Thyroid gland (tissue), 4 donors: Measurements from ENCODE around the gene MAMLD1. TPM values are rescaled to one million over a fixed set of nuclear protein-coding genes. Genes with fewer than 3 reads are reported as not detected.

Source experiments
- DNase-seq, 2 donors: peaks; one replicate each; pipeline ENCODE4 v3.0.0-alpha.2; 2019
- H3K27ac ChIP-seq, 3 donors: fragments of 200-600 bp; sonication (generic); 1 replicate in 2 of 3; 2 replicates in 1 of 3; pipeline ENCODE4 v1.5.1; 2016 to 2019; ENCODE audit warnings: mild to moderate bottlenecking in 1 of 3, moderate library complexity in 1 of 3
- H3K27me3 ChIP-seq: fragments of 200-600 bp; sonication (generic); one replicate; pipeline ENCODE4 v1.5.1; 2019
- H3K36me3 ChIP-seq, 2 donors: fragments of 200-600 bp; sonication (generic); one replicate each; pipeline ENCODE4 v1.5.1; 2016 to 2019
- H3K4me1 ChIP-seq, 2 donors: fragments of 200-600 bp; sonication (generic); one replicate each; pipeline ENCODE4 v1.5.1; 2017 to 2019
- H3K4me3 ChIP-seq, 3 donors: fragments of 200-600 bp; sonication (generic); replicated peaks in 1 of 3; 1 replicate in 2 of 3; 2 replicates in 1 of 3; pipeline ENCODE4 v1.5.1; 2016; ENCODE audit warnings: mild to moderate bottlenecking in 1 of 3
- H3K9me3 ChIP-seq: fragments of 200-600 bp; sonication (generic); one replicate; pipeline ENCODE4 v1.5.1; 2017
- POLR2A ChIP-seq, 2 donors: fragments of 450-650 bp; IDR thresholded peaks; one replicate each; pipeline ENCODE4 v1.6.1; 2017; ENCODE audit warnings: antibody characterized with exemption in 2 of 2, mild to moderate bottlenecking in 2 of 2, moderate library complexity in 1 of 2
- WGBS, 2 donors: methylation state at CpG; one replicate each; pipeline ENCODE4 v1.1.5; 2017; 5-methylcytosine and 5-hydroxymethylcytosine counted together
- intact Hi-C: fragments of 100-400 bp; cut with DNase I; formaldehyde crosslinking; loops from one replicate; pipeline ENCODE4 v1.15.1; 2023
- total RNA-seq, 4 donors: library from RNA; depleted of rRNA; stranded (reverse); fragments of >200 nt; gene quantifications; one replicate each; pipeline ENCODE4 v1.2.3, GENCODE V29; 2016
- TF ChIP-seq, protein P1 (sequence below), 6 experiments: fragments of 200-600 bp in 3 of 6; fragments of 450-650 bp in 3 of 6; sonication (generic) in 3 of 6; IDR thresholded peaks; one replicate each; pipeline ENCODE4 v1.5.1; 2016 to 2019; ENCODE audit warnings: antibody characterized with exemption in 6 of 6, mild to moderate bottlenecking in 2 of 6, inconsistent platforms in 1 of 6, moderate library complexity in 1 of 6

The MAMLD1 gene
- total RNA-seq, 4 donors from 2014 or later, result 1.3 to 2.2 (median 1.8) TPM

DNA sequence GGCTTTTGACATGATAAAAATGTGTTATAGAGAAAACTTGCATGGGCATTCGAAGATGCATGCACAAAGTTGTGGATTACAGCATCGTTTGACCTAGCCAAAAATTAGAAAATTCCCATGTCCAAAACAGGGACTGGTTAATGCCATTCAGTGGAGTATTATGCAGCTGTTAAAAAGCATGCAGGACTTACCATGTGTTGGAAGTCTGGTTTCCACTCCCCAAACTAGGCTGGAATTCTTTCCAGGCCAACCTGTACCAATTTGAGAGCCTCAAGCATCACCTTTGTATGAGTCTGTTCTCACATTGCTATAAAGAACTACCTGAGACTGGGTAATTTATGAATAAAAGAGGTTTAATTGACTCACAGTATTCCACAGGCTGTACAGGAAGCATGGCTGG lies 159.4 kb downstream of the MAMLD1 start:
- Histone ChIP-seq H3K27me3 (no peaks in the 10 kb centered on the region), H3K9me3 (no peaks in the 10 kb centered on the region), H3K27ac (no peak overlapping the region), H3K4me1 (no peaks in the 10 kb centered on the region), H3K36me3 (no peaks in the 10 kb centered on the region), H3K4me3 (no peak overlapping the region)
- TF ChIP-seq, protein P1, sequence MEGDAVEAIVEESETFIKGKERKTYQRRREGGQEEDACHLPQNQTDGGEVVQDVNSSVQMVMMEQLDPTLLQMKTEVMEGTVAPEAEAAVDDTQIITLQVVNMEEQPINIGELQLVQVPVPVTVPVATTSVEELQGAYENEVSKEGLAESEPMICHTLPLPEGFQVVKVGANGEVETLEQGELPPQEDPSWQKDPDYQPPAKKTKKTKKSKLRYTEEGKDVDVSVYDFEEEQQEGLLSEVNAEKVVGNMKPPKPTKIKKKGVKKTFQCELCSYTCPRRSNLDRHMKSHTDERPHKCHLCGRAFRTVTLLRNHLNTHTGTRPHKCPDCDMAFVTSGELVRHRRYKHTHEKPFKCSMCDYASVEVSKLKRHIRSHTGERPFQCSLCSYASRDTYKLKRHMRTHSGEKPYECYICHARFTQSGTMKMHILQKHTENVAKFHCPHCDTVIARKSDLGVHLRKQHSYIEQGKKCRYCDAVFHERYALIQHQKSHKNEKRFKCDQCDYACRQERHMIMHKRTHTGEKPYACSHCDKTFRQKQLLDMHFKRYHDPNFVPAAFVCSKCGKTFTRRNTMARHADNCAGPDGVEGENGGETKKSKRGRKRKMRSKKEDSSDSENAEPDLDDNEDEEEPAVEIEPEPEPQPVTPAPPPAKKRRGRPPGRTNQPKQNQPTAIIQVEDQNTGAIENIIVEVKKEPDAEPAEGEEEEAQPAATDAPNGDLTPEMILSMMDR (IDR thresholded peaks at IDR 0.05), result no peak
- TF ChIP-seq POLR2A (IDR thresholded peaks at IDR 0.05), result no peak
- DNase-seq, result no peak
- 93% methylated on average over 2 of the region's 2 CpGs for WGBS, 2 donors
- intact Hi-C loops, result no loop called here

DNA sequence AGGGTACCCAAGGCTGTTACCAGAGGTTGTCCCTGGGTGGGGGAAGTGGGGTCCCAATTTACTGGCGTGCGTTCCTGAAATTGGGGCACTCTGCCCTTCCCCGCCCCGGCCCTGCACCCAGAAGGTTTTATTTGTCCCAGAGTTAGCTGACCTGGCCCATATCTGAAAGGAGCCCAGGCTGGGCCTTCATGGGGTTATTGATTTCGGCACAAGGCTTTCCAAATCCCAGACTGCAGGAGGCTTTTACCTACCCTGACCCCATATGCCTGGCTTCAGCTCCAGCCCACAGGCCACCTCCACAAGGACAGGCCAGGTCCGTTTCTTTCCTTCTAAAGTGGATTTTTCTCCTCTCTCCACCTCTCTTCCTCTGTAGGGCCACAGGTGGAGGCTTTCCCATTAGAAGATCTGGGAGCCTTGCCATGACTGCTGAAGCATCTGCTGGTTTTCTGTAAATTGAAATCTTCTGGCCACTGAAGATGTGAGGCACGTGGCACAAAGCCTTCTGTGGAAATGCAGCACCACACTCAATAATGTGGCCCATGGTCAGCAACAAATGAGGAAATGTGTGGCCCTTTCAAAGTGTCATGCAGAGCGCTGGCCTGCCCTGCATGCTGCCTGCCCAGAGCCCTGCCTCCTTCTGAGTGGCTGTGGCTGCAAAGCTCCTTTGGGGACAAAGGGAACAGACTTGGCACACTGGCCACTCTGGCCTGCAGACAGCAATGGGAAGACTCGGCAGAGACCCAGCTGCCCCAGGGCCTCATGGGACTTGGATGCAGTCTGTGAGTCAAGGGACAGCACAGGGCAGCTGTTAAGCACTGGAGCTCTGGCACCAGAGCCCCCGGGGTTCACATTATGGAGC lies 162.2 kb downstream of the MAMLD1 start:
- H3K4me1 ChIP-seq, result no peaks in the 10 kb centered on the region
- DNase-seq, result peak in 1 of 2 donors; percentile 65

DNA sequence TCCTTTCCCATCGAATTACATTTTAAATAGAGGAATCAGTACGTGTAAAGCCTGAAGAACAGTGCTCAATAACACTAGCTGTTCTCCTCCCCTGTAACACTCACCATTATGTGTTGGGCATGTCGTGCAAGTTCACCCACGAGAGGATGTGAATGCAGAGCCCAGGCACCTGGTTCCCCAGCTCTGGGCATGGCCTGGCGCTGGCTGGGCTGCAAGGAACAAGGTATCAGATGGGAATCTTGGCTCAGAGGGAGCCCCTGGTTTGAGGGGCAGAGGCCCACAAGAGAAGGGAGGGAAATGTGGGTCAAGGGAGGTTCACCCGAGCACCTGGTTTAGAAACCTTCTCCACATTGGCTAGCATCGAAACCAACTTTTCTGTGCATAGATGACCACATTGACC lies 163.6 kb downstream of the MAMLD1 start:
- no peaks in the 10 kb centered on the region for H3K9me3 ChIP-seq
- no peaks in the 10 kb centered on the region for H3K27me3 ChIP-seq
- 80 to 96% methylated on average over 7 of the region's 7 CpGs for WGBS, 2 donors
- DNase-seq, result no peak
- peaks cover 0 to 5% of the 10 kb centered on the region in 2 donors for H3K4me1 ChIP-seq
- no peak for TF ChIP-seq POLR2A (IDR thresholded peaks at IDR 0.05)
- TF ChIP-seq, protein P1 (IDR thresholded peaks at IDR 0.05), result no peak
- H3K27ac ChIP-seq, result no peak overlapping the region
- H3K36me3 ChIP-seq, result no peaks in the 10 kb centered on the region
- intact Hi-C loops, result no loop called here
- H3K4me3 ChIP-seq, result no peak overlapping the region

More for the DNA sequence above, 162.2 kb downstream of the MAMLD1 start:
- intact Hi-C loops, result no loop called here
- TF ChIP-seq, protein P1 (IDR thresholded peaks at IDR 0.05), result no peak
- TF ChIP-seq POLR2A (IDR thresholded peaks at IDR 0.05), result no peak
- Histone ChIP-seq H3K9me3 (no peaks in the 10 kb centered on the region), H3K4me3 (no peak overlapping the region), H3K36me3 (no peaks in the 10 kb centered on the region), H3K27ac (no peak overlapping the region), H3K27me3 (no peaks in the 10 kb centered on the region)
- 29 to 77% methylated on average over 1 to 8 of the region's 10 CpGs for WGBS, 2 donors

DNA sequence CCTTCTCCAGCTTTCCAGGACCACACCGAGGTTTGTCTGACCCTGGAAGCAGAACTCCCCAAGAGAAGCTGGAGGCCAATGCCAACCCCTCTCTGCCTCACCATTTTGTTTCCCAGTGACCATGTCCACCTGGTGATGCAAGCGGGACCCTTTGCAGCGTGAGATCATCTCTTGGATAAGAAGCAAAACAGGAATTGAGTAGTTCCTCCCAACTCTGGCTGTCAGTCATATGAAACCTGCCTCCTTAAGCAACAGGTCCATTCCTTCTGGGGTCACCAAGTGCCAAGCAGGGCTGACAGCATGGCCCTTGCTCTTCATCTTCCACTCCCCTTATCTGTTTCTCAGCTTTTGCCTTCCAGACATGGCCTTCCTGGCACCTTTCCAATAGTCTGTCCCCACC lies 164.0 kb downstream of the MAMLD1 start:
- WGBS, 2 donors, result 75 to 97% methylated on average over 1 to 3 of the region's 3 CpGs
- no peaks in the 10 kb centered on the region for H3K27me3 ChIP-seq

DNA sequence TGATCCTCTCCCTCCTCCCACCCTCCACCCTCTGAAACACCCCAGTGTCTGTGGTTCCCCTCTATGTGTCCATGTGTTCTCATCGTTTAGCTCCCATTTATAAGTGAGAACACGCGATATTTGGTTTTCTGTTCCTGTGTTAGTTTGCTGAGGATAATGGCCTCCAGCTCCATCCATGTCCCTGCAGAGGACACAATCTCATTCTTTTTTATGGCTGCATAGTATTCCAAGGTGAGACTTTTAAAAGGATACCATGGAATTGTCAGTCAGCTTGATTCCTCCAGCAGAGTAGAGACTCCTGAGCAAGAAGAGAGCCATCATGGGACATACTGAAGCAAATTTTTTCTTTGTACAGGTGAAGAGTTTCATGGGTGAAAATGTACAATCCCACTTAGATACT lies 166.5 kb downstream of the MAMLD1 start:
- WGBS, 2 donors, result 98% methylated on average over 3 of the region's 3 CpGs
- intact Hi-C loops, result no loop called here
- no peak for DNase-seq

More for the DNA sequence above, 164.0 kb downstream of the MAMLD1 start:
- no peak for TF ChIP-seq POLR2A (IDR thresholded peaks at IDR 0.05)
- TF ChIP-seq, protein P1 (IDR thresholded peaks at IDR 0.05), result no peak
- DNase-seq, result no peak
- H3K36me3 ChIP-seq, result no peaks in the 10 kb centered on the region
- H3K9me3 ChIP-seq, result no peaks in the 10 kb centered on the region
- intact Hi-C loops, result no loop called here
- H3K4me1 ChIP-seq, result peaks cover 0 to 6% of the 10 kb centered on the region in 2 donors
- H3K4me3 ChIP-seq, result no peak overlapping the region
- H3K27ac ChIP-seq, result no peak overlapping the region

More for the DNA sequence above, 166.5 kb downstream of the MAMLD1 start:
- no peaks in the 10 kb centered on the region for H3K27me3 ChIP-seq
- no peak for TF ChIP-seq POLR2A (IDR thresholded peaks at IDR 0.05)
- TF ChIP-seq, protein P1 (IDR thresholded peaks at IDR 0.05), result no peak
- no peaks in the 10 kb centered on the region for H3K36me3 ChIP-seq
- H3K4me3 ChIP-seq, result no peak overlapping the region
- H3K4me1 ChIP-seq, result peaks cover 0 to 6% of the 10 kb centered on the region in 2 donors
- H3K27ac ChIP-seq, result no peak overlapping the region
- no peaks in the 10 kb centered on the region for H3K9me3 ChIP-seq
